Measurements from ENCODE around the gene BBS9.

GRCh38 chr7:33632840-33633525, 503.6 kb downstream of the BBS9 start:
- no peak for TF ChIP-seq POLR2AphosphoS5 (IDR thresholded peaks at IDR 0.05)
- no peak for TF ChIP-seq CTCF (IDR thresholded peaks at IDR 0.05)
- TF ChIP-seq POLR2A (IDR thresholded peaks at IDR 0.05) = no peak

Measured in gastroesophageal sphincter (tissue), 3 donors.